ENCODE data around the gene AK1.
"Not testable (repeated sequence)": the region's sequence is repeated elsewhere in the genome, so short reads cannot be mapped to it uniquely, and the experiment has no call there.

AK1 gene

GRCh38 chr9:127848756-127849504 is 28.5 kb downstream of the AK1 start:
- DNase-seq (ENCODE audit: low read depth in 3 of 3, low spot score in 1 of 3), result no peak

GRCh38 chr9:127847833-127848755 is 29.4 kb downstream of the AK1 start:
- DNase-seq (ENCODE audit: low read depth in 3 of 3, low spot score in 1 of 3), result no peak

DNA sequence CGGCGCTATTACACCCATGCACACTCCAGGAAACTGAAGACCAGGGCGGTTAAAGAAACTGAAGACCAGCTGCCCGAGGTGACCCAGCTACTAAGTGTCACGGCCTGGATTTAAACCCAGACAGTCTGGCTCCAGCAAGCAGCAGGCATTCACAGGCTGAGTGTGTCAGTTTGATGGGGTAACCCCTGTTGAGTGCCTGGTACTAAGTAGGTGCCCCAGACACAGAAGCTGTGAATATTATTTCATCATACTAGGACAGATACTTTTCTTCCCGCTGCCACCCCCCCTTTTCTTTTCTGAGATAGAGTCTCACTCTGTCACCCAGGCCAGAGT is 30.3 kb downstream of the AK1 start:
- DNase-seq (ENCODE audit: low read depth in 3 of 3, low spot score in 1 of 3), result no peak

DNA sequence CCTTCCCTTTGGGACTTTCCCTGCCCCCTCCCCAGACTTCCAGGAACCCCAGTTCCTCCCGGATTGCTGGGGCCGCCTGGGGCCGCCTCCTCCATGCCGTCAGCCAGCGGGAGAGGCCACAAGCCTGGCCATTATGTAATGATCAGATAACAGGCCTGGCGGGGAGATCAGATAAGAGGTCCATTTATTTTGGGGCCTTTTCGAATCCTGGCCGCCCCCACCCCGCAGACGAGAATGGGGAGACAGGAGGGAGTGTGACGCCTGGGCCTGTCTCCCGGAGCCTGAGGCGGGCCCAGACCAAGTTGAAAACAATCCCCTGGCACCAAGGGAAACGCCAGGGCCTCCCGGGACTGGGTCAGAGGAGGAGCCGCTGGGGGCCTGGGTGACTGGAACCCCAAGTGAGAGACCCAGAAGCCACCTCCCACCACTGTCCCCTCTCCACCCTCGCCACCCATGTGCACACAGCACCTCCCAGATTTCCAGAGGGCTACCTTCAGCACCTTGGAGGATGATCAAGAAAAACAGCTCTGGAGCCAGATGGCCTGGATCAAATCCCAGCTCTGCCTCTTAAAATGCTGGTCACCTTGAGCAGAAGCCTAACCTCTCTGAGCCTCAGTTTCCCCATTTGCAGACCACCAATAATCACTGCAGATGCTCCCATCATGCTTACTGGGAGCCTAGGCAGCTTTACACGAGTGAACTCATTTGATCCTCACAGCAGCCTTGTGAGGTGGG is 30.9 kb downstream of the AK1 start:
- DNase-seq (ENCODE audit: low read depth in 3 of 3, low spot score in 1 of 3), result no peak

DNA sequence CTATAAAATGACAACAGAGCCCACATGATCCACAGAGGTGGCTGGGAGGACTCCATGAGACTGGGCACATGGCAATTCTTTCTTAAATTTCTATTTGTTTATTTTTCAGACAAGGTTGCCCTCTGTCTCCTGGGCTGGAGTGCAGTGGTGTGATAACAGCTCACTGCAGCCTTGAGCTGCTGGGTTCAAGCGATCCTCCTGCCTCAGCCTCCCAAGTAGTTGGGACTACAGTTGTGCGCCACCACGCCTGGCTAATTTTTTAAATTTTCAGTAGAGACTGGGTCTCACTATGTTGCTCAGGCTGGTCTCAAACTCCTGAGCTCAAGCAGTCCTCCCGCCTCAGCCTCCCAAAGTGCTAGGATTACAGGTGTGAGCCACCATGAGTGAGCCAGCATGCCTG is 31.9 kb downstream of the AK1 start:
- not testable (repeated sequence) for DNase-seq (ENCODE audit: low read depth in 3 of 3, low spot score in 1 of 3)

GRCh38 chr9:127844821-127845359 is 32.6 kb downstream of the AK1 start:
- DNase-seq (ENCODE audit: low read depth in 3 of 3, low spot score in 1 of 3), result no peak

- DNase-seq (ENCODE audit: low read depth in 3 of 3, low spot score in 1 of 3), result no peak
Observed at GRCh38 chr9:127841087-127841835, 36.2 kb downstream of the AK1 start.

- no peak for DNase-seq (ENCODE audit: low read depth in 3 of 3, low spot score in 1 of 3)
Observed at GRCh38 chr9:127838375-127839078, 38.9 kb downstream of the AK1 start.

DNA sequence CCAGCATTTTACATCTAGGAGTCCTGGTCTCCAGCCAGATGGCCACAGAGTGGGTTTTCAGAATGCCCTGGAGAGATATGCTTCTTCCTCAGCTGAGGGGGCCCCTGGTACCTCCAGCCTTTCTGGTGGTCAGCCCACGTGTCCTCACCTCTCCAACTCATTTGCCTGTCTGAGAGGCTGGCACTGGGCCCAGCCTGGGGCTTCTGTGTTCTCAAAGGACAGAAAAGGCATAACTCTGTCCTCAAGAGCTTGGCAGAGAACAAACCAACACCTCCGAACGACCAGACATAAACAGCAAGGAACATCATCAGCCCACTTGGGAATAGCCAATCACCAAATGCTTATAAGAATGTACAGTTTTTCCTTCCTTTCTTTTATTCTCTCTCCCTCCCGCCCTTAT is 40.1 kb downstream of the AK1 start:
- no peak for DNase-seq (ENCODE audit: low read depth in 3 of 3, low spot score in 1 of 3)

DNA sequence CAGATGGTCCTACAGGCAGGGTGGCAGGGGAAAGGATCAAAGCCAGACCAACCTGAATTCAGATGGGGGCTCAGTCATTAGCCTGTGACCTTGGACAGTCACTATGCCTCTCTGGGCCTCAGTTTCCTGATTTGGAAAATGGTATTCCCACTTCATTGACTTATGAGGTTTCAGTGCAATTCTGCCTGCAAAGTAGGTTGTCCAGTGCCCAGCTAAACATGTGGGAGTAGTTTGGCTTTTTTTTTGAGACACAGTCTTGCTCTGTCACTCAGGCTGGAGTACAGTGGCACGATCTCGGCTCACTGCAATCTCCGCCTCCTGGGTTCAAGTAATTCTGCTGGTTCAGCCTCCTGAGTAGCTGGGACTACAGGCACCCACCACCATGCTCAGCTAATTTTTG is 40.9 kb downstream of the AK1 start:
- DNase-seq (ENCODE audit: low read depth in 3 of 3, low spot score in 1 of 3), result not testable (repeated sequence)

DNA sequence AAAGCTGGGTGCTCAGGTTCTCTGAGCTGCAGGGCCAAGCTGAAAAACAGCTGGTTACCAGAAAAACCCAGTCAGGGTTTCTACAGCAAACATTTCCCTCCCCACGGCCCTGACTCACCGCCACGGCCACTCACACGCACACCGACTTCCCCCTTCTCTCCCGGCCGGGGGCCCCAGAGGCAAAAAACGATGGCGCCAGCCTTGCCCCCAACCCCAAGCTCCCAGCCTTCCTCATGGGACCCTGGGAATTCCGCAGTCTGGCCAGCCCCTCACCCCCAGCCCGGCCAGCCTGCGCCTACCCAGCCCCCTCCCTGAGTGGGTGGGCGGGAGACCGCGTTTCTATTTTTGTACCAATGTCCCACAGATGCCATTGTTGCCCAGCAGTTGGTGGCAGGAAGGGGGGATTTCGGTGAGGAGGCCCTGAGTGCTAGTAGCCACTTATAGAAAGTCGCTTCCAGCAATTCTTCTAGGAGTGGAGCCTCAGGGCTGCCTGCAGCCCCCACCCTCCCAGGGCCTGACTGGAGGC is 41.4 kb downstream of the AK1 start:
- DNase-seq (ENCODE audit: low read depth in 3 of 3, low spot score in 1 of 3), result no peak

DNA sequence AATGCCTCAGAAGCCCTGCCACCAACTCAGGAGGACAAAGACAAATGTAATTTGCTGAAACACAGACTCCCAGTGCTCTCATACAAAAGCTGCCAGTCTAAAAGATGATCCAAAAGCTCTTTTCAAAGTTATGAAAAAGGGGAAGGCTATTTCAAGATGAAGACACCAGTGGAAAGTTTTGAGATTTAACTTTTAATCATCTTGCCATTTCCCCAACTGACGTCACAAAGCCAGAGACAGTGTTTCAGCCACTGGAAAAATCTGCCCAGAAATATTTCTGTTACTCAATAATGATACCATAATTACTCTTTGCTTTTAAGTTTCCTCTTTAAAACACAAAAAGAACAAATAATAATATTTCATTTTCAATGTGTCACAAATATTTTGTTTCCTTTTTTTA is 43.9 kb downstream of the AK1 start:
- no peak for DNase-seq (ENCODE audit: low read depth in 3 of 3, low spot score in 1 of 3)

- no peak for DNase-seq (ENCODE audit: low read depth in 3 of 3, low spot score in 1 of 3)
Observed at GRCh38 chr9:127832248-127832647, 45.2 kb downstream of the AK1 start.

DNA sequence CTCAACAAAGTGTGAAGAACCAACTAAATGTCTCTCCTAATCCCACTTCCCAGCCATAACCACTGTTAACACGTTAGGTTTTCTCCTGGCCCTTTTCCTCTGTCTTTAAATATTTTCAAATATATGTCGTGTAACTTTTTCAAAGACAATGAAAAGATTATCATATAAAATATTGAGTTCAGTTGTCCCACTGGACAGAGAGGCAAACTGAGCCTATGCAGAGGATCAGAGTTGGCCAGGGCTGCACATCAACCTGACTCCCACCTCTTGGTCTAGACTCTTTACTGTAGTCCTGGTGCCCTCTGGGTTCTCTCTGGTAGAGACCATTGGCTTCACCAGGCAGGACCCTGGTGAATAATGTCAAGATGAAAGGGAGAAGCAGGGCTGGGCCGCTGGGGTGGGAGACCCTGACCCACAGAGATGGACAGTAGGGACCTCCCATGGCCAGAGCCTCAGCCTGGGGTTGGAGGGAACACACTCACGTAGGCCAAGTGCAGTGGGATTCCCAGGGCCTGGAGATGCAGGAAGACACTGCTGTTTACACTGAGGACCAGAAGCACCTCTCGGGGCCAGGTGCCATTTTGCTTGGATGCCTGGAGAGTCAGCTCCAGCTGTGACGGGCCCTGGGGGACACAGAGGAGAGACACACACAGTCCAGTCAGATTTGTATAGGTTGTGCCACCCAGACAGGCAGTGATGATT is 48.1 kb downstream of the AK1 start:
- no peak for DNase-seq (ENCODE audit: low read depth in 3 of 3, low spot score in 1 of 3)

- DNase-seq (ENCODE audit: low read depth in 3 of 3, low spot score in 1 of 3), result no peak
Observed at GRCh38 chr9:127828262-127829031, 49.0 kb downstream of the AK1 start.

DNA sequence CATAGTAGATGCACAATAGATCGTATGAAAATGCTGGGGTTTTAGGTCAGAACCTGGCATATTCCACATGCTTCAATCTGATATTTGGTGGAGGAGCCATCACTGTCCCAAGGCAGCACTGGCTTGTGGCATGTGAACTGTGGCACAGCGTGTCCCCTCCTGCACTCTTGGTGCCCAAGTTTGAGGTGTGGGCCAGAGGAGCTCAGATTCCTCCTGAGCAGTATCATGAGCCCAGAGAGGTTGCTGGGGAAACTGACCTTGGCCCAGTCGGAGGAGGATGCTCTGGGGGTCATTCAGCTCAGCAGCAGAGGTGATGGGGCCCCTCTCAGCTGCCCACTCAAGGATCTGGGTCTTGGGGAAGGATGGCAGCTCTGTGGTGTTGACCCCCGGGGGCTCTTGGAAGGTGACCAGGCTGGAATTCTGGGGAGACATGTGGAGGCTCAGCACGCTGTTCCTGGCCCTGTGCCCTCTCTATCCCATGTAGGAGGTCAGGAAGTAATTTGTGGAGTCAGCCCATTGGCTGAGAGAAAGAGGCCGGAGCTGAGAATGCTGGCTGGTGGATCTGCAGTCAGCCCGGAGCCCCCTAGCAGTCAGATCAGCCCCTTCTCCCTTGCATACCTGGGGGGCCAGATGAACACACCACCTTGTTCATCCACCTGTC is 51.1 kb downstream of the AK1 start:
- DNase-seq (ENCODE audit: low read depth in 3 of 3, low spot score in 1 of 3), result no peak

DNA sequence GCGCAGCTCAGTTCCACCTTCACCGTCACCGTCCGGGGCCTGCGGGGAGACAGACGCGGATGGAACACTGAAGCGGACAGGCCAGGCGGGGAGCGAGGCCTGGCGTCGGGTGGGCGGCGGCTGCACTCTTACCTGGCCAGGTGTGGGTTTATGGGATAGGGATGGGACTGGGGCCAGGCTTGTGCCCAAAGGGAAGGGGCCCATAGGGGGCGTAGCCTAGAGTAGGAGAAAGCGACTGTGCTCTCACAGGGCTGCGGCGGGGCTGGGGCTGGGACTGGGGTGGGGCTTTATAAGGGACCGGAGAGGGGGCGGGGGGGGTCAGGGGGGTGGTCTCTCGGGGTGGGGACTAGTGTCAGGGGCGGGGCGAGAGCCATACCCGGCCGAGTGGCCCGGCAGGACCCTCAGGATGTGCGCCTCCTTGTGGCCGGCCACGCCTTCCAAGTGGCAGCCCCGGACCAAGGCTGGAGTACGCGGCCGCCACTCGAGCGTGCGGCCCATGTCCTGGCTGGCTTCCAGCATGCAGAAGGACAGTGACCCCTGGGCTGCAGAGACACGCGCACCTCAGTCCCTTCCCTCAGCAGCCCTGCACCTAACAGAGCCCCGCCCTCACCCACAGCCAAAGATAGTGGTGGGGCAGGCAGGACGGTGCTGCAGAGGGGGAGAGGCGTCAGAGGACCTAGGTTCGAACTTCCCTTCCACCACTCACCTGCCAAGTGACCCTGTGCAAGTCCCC is 52.0 kb downstream of the AK1 start:
- DNase-seq (ENCODE audit: low read depth in 3 of 3, low spot score in 1 of 3), result no peak

All from stimulated activated CD4-positive, alpha-beta T cell treated with anti-CD3 and anti-CD28 coated beads, TNF-alpha, amount 100 ng/mL, for 1 hour (primary cell).